Measurements from ENCODE around the gene PDE6B.

DNA sequence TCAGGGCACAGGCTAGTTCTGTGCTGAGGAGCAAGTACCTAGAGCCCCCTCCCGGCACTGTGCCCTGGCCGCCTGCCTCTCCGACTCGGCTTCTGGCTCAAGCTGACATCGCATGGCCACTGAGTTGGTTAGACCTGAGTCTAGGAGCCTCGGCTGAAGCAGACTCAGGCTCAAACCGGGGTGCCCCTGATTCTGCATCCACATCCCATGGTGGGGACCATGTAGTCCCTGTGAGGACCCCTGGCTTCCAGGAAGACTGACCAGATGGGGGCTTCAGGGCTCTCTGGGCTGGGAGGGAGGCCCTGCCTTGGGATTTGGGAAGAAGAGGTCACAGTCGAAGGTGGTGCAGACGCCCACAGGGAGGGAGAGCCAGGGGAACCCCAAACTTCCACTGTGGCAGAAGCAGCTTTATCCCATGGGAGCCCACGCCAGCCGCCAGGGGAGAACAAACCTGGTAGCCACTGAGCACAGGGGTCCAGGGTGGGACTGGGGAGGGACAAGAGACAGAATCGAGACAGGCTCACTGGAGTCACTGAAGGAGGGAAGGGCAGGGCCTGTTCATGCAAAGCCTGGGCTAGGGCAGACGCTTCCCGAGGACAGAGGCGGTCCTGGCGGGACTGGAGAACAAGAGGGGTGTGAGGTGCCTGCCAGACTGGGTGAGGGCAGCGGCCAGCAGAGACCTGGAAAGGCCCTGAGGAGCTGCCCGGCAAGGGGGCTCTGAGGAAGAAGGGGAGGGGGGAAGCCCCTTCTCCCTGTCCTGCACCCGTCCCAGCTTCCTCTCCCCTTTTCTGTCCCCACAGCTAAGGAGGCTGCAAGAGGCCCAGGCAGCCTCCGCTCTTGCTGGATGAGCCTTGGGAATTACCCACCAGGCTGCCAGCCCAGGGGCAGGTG is 1.1 kb downstream of the PDE6B start:
- TF ChIP-seq CTCF (IDR thresholded peaks at IDR 0.05), result no peak
- no peak for TF ChIP-seq MAX (IDR thresholded peaks at IDR 0.05)
- TF ChIP-seq ZFP36 (IDR thresholded peaks at IDR 0.05; ENCODE audit: borderline replicate concordance, partially characterized antibody), result no peak
- no peak for TF ChIP-seq POLR2A (IDR thresholded peaks at IDR 0.05; ENCODE audit: low read length)
- no peak for TF ChIP-seq HEYL (CRISPR knock-in tag; IDR thresholded peaks at IDR 0.05)
- no peak for TF ChIP-seq ESRRA (IDR thresholded peaks at IDR 0.05; ENCODE audit: borderline replicate concordance, low read length)
- TF ChIP-seq MYC (IDR thresholded peaks at IDR 0.05; ENCODE audit: borderline replicate concordance, low read length), result no peak
- no peak for TF ChIP-seq JUN (IDR thresholded peaks at IDR 0.05)
- TF ChIP-seq FOSB (CRISPR knock-in tag; IDR thresholded peaks at IDR 0.05), result no peak
- TF ChIP-seq EP300 (IDR thresholded peaks at IDR 0.05), result no peak
- TF ChIP-seq RNF2 (IDR thresholded peaks at IDR 0.05; ENCODE audit: borderline replicate concordance, low read depth), result no peak
